ENCODE results near the gene KBTBD7.

Gene KBTBD7, protein sequence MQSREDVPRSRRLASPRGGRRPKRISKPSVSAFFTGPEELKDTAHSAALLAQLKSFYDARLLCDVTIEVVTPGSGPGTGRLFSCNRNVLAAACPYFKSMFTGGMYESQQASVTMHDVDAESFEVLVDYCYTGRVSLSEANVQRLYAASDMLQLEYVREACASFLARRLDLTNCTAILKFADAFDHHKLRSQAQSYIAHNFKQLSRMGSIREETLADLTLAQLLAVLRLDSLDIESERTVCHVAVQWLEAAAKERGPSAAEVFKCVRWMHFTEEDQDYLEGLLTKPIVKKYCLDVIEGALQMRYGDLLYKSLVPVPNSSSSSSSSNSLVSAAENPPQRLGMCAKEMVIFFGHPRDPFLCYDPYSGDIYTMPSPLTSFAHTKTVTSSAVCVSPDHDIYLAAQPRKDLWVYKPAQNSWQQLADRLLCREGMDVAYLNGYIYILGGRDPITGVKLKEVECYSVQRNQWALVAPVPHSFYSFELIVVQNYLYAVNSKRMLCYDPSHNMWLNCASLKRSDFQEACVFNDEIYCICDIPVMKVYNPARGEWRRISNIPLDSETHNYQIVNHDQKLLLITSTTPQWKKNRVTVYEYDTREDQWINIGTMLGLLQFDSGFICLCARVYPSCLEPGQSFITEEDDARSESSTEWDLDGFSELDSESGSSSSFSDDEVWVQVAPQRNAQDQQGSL

DNA sequence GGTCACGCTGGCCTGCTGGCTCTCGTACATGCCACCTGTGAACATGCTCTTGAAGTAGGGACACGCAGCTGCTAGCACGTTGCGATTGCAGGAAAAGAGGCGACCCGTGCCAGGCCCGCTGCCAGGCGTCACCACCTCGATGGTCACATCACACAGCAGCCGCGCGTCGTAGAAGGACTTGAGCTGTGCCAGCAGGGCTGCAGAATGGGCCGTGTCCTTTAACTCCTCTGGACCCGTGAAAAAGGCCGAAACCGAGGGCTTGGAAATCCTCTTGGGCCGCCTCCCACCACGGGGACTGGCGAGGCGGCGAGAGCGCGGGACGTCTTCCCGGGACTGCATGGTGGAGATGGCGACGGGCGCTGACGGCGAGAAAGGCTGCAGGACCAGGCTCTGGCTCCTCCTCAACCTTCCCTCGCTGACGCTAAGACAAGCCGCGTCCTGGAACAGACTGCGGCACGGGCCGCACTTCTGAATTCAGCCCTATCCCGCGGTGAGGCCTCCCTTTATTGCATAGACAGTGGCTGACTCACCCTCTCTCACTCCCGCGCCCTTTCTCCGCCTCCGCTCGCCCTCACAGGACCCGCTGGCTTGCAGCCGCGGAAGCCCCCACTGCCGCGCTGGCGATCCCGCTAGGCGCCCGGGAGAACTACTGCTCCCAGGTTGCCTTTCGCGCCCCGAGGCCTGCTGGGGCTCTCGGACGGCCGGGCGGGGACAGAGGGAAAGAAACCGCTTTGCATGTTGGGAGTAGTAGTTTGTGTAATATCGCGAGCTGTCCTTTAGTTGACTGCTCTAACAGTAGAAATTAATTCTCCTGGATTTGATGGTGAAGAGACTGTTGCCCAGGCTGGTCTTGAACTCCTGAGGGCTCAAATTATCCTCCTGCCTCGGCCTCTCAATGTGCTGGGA lies at the start of gene KBTBD7:
TSS of gene KBTBD7 (minus strand) at position 651 of the 906 bp plus-strand sequence. CDS start at position 339, 312 bp downstream.
- DNase-seq = peak; percentile 70

DNA sequence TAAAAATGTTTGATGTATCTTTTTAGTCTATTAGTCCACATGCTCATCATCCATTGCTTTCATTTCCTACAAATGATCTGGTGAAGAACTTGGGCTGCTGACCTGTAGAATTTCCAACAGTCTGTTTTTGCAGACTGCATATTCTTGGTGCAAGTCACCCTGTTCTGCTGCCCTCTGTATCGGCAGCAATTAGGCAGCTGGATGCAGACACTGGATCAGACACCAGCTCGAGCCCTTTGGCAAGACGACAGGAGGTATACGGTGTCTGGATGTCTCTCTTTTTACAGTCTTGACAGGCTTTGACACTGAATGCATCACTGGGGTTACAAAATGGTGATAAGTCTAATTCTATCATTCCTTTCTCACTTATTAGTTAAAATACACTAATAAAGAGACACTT lies 47.3 kb upstream of the KBTBD7 start:
- no peak for DNase-seq

DNA sequence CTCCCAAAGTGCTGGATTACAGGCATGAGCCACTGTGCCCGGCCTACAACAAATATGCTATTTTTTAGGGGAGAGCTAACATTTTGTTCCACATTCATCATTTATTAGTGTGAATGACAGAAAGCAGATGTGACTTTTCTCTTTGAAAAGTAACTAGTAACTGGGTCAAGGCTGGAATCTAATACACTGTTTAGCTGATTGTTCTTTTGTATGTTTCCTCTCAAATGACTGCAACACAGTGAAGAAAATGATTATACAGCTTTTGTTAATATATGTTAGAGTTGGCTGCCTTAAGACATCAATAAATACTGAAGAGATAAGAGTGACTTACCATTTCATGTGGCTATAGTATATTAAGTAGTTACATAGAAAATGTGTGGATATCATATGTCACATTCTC lies 42.0 kb upstream of the KBTBD7 start:
- no peak for DNase-seq

DNA sequence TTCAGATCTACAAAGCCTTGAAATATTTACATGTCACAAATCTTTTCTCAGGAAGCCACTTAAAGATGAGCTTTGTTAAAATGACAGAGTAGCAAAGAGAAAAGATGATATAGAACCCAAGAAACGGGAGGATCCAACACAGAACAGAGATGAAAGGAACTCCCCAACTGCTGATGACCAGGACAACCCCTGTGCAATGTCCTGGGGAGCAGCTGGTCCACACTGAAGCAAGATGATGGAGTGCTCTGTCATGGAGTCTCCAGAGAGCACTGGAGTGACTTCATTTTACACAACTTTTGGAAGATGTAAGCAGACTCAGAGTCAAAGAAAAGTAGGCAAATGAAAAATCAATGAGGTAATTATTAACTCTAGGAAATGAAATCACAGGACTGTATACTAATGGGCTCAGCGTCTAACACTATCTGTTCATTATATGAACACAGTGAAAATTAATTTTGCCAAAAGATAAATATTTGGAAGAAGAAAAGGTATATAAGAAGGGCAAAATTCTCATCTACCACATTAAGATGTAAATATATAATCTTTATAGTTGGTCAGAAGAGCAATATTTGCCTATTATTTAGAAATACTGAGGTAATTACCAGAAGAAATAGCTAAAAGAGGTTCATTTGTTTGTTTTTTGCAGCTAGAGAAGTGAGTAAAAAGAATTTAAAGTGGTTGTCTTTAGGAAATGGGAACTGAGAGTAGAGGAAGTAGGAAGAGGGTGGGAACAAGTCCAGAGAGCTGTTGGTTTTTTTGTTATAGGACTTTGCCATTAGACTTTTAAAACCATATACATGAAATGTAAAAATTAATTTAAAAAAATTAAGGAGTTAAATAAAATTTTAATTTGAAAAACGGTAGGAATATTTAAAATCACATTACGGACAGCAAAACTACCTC lies 38.5 kb upstream of the KBTBD7 start:
- no peak for DNase-seq

DNA sequence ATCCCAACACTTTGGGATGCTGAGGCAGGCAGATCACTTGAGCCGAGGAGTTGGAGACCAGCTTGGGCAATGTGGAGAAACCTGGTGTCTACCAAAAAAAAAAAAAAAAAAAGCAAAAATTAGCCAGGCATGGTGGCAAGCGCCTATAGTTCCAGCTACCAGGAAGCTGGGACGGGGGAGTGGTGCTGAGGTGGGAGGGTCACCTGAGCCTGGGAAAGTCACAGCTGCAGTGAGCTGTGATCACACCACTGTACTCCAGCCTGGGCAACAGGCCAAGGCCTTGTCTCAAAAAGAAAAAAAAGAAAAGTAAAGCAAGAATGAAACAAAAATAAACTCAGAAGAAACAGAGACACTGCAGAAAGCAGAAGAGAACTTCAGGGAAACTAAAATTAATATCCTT lies 37.4 kb upstream of the KBTBD7 start:
- no peak for DNase-seq

DNA sequence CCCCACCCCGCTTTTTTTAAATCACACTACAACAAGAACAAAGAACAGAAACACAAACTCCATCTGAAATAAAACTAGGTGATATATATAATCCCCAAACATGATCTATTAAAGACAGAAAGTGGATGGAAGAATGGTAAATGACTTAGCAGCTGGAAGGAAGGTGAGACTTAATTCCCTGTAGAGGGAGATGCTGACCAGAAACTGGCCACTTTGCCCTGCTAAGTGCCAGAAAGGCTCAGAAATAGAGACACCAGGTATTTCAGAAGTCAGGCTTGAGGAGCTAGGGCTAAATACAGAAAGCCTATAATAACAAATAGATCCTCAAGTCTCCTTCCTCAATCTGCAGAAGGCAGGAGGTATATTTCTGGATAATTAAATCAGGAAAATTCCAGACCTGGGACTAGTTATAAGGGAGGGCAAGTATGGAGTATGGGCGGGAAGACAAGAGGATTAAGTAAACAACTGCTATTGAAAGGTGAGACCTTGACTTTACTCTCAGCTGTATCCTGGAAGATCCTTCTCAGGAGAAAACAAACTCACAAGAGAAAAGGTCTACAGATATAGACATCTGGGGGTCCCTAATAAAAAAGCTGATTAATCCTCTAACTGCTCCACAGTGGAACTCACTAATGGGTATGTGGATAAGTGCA lies 36.8 kb upstream of the KBTBD7 start:
- no peak for DNase-seq

DNA sequence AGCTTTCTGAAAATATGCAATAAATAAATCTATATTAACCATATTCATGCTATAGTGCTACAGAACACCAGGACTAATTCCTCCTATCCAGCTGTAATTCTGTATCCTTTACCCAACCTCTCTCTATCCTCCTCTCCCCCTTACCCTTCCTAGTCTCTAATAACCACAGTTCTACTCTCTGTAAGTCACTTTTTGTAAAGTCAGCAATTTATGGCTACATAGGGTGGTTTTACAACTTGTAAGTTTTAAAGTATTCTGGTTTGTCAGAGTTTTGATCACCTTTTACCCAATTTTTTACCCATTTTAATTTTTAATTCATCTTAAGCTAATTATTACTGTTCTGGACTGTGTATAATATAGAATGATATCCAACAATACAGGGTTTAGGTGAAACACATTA lies 35.0 kb upstream of the KBTBD7 start:
- DNase-seq = no peak

DNA sequence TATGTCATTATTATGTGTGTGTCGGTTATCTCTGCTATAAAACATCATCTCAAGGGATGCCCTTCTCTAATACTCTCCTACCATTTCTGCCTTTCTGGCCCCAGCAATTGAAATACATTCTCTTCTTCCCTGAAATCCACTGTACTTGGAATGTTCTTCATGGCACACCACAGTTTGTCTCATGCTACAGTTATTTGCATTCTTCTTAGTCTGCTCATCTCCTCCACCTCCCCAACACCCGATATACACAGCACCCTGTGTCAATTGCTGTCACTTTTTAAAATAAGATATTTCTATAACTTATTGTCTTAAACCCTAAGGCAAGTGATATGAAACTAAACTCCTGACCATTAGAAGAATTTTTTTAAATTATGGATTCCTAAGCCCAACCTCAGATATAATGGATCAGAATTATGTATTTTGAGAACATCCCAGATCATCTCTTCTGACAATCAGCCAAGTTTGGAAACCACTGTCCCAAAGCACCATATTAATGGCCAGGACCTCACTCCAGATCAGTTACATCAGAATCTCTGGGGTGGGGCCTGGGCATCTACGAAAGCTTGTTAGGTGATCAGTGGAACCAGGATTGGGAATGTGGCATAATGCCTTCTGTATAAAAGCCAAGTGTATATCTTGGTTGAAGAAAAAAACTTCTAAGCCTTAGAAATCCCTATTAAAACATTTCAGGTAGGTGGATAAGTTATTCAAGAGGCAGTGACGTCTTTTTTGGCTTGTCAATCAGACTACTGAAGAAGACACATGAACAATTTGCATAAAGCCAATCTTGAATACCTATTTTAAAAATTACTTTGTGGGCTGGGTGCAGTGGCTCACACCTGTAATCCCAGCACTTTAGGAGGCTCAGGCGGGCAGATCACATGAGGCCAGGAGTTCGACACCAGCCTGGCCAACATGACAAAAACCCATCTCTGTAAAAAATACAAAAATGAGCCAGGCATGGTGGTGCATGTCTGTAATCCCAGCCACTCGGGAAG lies 30.0 kb upstream of the KBTBD7 start:
- DNase-seq = no peak

DNA sequence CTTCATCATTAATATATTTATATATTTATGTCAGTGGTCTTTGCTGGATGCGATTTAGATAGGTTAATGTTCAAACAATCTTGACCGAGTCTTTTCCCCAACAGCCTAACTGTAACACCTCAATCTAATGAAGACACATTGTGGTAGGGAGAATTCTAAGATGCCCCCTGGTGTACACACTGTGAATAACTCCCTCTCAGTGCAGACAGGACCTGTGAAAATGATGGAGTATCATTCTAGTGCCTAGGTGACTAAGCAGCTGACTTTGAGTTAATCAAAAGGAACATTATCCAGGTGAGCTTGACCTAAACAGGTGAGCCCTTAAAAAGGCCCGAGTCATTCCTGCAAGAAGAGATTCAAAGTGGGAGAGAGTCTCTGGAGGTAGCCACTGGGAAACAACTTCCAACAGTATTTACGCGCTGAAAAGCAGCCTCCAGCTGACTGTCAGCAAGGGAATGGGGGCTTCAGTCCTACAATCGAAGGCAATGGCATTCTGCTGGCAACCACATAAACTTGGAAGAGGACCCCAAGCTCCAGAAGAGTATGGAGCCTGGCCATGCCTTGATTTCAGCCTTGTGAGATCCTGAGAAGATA lies 28.0 kb upstream of the KBTBD7 start:
- DNase-seq = peak; percentile 28

DNA sequence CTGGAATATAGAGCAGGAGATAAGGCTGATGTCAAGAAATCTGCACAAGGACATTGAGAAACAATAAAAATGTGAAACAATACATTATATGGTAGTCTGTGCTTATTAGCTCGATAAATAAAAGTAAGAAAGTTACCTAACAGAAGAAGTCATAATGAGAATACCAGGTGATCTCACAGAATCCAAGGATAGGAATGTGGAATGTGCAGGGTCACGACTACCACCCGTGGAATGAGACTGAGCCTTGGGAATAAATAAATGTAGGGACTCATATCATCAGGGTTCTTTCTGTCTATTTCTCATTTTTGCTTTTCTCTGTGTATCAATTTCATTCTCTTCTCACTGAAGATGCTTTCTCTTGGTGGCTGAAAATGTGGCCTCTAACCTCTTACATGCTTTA lies 26.0 kb upstream of the KBTBD7 start:
- no peak for DNase-seq

DNA sequence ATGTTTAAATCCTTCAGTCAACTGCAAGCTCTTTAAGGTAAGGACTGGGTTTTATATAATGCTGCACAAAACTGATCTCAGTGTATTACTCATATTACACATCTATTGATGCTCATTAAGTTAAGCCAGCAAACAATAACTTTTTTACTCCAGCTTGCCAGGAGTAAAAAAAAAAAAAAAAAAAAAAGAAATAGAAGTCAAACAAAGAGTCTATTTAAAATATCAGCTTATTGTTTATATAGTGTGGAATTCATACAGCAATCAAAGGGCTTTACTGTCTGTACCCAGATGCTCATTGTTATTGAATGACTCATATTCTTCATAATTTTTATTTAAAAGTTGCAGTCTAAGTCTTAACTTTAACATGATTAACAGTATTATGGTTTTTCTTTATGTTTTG lies 21.8 kb upstream of the KBTBD7 start:
- DNase-seq = no peak

DNA sequence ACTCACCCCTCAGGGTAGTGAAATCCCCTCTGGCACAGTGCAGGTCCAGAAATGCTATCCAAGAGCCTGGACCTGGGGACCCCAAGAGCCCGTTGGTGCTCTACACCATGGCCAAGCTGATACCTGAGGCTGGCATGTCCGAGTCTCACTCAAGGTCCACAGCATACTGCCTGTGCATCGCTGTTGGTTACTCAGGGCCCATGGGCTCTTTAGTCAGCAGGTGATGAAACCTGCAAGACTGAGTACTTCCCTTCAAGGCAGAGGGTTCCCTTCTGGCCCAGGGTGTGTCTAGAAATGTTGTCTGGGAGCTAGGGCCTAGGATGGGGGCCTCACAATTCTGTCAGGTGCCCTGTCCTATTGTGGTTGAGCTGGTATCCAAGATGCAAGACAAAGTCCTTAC lies 19.6 kb upstream of the KBTBD7 start:
- no peak for DNase-seq

DNA sequence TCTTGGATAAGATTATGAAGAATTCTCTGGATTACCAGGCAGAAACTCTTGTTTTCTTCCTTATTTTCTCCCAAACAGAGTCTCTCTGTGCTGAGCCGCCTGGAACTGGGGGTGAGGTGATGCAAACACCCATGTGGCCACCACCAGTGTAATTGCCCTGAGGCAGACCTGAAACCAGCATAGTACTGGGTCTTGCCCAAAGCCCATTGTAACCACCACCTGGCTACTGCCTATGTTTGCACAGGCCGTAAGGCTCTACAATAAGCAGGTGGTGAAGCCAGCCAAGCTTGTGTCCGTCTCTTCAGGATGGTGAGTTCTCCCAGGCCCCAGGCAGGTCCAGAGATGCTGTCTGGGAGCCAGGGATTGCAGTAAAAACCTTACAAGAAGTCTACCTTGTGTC lies 18.9 kb upstream of the KBTBD7 start:
- no peak for DNase-seq

DNA sequence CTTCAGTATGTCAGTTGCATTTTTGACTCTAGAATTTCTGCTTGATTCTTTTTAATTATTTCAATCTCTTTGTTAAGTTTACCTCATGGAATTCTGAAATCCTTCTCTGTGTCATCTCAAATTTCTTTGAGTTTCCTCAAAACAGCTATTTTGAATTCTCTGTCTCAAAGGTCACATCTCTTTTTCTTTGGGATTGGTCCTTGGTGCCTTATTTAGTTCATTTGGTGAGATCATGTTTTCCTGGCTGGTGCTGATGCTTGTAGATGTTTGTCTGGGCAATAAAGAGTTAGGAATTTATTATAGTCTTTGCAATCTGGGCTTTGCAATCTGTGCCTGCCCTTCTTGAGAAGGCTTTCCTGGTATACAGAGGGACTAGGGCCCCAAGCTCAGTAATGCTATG lies 18.5 kb upstream of the KBTBD7 start:
- DNase-seq = no peak

DNA sequence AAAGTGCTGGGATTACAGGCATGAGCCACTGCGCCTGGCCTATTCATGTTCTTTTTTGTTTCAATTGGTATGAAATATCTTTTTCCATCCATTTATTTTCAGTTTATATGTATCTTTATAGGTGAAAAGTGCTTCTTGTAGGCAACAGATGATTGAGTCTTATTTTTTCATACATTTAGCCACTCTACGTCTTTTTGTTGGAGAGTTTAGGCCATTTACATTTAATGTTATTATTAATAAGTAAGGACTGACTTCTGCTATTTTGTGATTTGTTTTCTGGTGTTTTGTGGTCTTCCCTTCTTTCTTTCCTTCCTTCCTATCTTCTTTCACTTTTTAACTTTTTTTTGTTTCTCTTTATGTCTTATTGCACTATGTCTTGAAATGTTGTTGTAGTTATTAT lies 16.7 kb upstream of the KBTBD7 start:
- no peak for DNase-seq

DNA sequence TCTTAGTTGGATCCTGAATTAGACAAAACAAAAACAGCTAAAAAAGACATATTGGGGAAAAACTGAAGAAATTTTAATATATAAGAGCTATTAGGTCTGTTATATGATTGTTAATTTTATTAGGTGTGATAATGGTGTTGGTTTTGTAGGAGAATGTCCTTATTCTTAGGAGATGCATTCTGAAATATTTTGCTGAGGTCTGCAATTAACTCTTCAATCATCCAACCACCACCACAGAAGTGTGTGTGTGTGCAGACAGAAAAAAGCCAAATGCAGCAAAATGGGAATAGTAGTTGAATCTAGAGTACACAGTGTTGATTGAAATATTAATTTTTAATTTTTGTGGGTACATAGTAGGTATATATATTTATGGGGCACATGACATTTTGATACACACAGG lies 12.1 kb upstream of the KBTBD7 start:
- no peak for DNase-seq

DNA sequence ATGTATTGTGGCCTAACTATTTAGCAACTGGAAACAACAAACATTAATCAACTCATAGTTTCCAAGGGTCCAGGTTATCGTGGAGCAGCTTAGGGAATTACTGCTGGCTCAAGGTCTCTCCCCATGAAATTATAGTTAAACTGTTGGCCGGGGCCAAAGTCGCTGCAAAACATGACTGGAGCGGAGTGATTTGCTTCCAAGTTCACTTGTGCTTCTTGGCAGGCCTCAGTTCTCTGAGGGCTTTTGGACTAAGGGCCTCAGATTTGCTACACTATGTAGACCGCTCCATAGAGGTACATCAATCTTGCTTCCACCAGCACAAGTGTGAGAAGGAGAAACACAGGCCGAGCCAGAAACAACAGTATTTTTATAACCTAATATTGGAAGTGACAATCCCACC lies 9.4 kb upstream of the KBTBD7 start:
- no peak for DNase-seq

DNA sequence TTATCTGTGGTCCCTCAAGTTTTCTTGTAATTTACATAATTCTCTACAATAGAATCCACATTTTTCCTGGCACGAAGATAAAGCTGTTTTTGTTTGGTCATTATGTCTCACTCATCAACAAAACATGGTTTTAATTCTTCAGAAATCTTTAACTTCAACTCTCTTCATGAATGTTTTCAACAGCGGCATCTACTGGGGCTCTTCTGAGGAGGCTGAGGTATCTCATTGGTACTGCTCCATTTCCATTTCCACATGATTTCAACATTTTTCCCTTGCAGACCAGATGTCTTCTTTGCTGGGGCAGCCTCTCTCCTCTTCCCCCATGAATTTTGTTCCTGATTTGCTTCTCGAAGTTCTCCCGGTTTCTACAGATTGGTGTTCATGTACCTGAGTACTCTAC lies 5.8 kb upstream of the KBTBD7 start:
- DNase-seq = no peak

DNA sequence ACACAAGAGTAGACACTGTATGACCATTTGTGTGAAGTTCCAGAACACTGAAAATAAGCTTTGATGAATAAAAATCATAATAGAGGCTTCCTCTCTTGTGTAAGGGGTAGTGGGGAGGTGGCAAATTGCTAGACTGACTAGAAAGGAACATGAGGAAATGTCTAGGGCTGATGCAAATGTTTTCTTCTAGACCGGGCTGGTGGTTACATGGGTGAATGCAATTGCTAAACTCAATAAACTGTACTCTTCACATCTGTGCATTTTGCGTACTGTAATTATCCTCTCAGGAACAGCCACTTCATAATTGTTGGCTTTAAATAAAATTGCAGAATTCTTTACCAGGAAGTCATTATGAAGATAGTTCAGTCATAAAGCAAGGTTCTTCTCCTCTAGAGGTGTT lies 5.2 kb upstream of the KBTBD7 start:
- DNase-seq = no peak

DNA sequence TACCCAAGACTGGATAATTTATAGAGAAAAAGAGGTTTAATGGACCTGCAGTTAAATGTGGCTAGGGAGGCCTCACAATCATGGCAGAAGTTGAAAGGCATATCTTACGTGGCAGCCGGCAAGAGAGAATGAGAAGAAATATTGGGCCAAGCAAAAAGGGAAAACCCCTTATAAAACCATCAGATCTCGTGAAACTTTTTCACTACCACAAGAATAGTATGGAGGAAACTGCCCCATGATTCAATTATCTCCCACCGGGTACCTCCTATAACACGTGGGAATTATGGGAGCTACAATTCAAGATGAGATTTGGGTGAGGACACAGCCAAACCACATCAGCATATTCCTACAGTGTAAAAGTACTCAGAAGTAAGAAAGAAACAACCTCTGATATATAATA lies 4.7 kb upstream of the KBTBD7 start:
- no peak for DNase-seq
